H1 (cell line): Measurements from ENCODE around the gene CUX1. TPM values are rescaled to one million over a fixed set of nuclear protein-coding genes. Genes with fewer than 3 reads are reported as not detected.

Experiments used
- CTCF ChIA-PET: fragments of 300-600 bp; sonication (Branson Sonifier 250); formaldehyde crosslinking; loops from one replicate; lab custom pipeline; 2021; ENCODE audit not compliant: partially characterized antibody; lab: Charles Lee
- POLR2A ChIA-PET: fragments of 300-600 bp; sonication (Branson Sonifier 250); formaldehyde crosslinking; loops from one replicate; lab custom pipeline; 2021; ENCODE audit warnings: inconsistent platforms; ENCODE audit not compliant: partially characterized antibody; lab: Charles Lee
- DNase-seq, 2 experiments: peaks; one replicate each; pipeline versions ENCODE4 v3.0.0 to v3.0.0-alpha.2; 2010 to 2022; ENCODE audit warnings: low spot score in 2 of 2, low read depth in 1 of 2, mixed read lengths in 1 of 2
- FAIRE-seq: peaks from 2 replicates; lab custom pipeline; 2011; peaks lifted over from hg19 to GRCh38; lab: Jason Lieb, UNC
- H2AFZ ChIP-seq: 2 replicates; pipeline ENCODE4 v1.8.1; 2012; ENCODE audit warnings: low read length, inconsistent platforms
- H2AK5ac ChIP-seq: 2 replicates; pipeline ENCODE4 v1.6.1; 2013; ENCODE audit warnings: low read depth, low read length
- H2BK120ac ChIP-seq: replicated peaks from 2 replicates; pipeline ENCODE3; 2013; ENCODE audit warnings: low read depth, low read length, inconsistent platforms
- H2BK12ac ChIP-seq: 2 replicates; pipeline ENCODE4 v1.6.1; 2013; ENCODE audit warnings: low read depth, low read length
- H2BK15ac ChIP-seq: 2 replicates; pipeline ENCODE4 v1.6.1; 2013; ENCODE audit warnings: low read length
- H2BK20ac ChIP-seq: 2 replicates; pipeline ENCODE4 v1.6.1; 2013; ENCODE audit warnings: low read length
- H2BK5ac ChIP-seq: 2 replicates; pipeline ENCODE4 v1.6.1; 2013; ENCODE audit warnings: low read depth, low read length
- H3K14ac ChIP-seq: 2 replicates; pipeline ENCODE4 v1.6.1; 2013; ENCODE audit warnings: inconsistent platforms; ENCODE audit not compliant: insufficient read length
- H3K18ac ChIP-seq: 2 replicates; pipeline ENCODE4 v1.6.1; 2013; ENCODE audit warnings: low read length; ENCODE audit errors: extremely low read depth
- H3K23ac ChIP-seq: 2 replicates; pipeline ENCODE4 v1.6.1; 2013; ENCODE audit warnings: inconsistent platforms; ENCODE audit not compliant: insufficient read length
- H3K23me2 ChIP-seq: 2 replicates; pipeline ENCODE4 v1.6.1; 2013; ENCODE audit warnings: low read depth, low read length
- H3K27ac ChIP-seq: 2 replicates; pipeline ENCODE4 v1.6.1; 2011; ENCODE audit warnings: low read depth, low read length, inconsistent platforms
- H3K27me3 ChIP-seq, 4 experiments: replicated peaks in 1 of 4; 1 replicate in 1 of 4; 2 replicates in 3 of 4; pipeline versions ENCODE4 v1.6.1 to v1.8.1; 2011 to 2013; ENCODE audit warnings: low read length in 3 of 4, mild to moderate bottlenecking in 3 of 4, inconsistent platforms in 2 of 4, mixed read lengths in 2 of 4, moderate library complexity in 1 of 4; ENCODE audit not compliant: control insufficient read depth in 3 of 4, insufficient read depth in 3 of 4; ENCODE audit errors: extremely low read depth in 1 of 4
- H3K36me3 ChIP-seq, 4 experiments: 2 replicates each; pipeline versions ENCODE4 v1.6.1 to v1.8.1; 2011 to 2013; ENCODE audit warnings: mild to moderate bottlenecking in 4 of 4, low read length in 3 of 4, moderate library complexity in 2 of 4, control low read depth in 1 of 4, inconsistent platforms in 1 of 4; ENCODE audit not compliant: insufficient read depth in 4 of 4, control insufficient read depth in 2 of 4
- H3K4ac ChIP-seq: replicated peaks from 2 replicates; pipeline ENCODE3; 2013; ENCODE audit warnings: low read length, low read depth, mixed read lengths, inconsistent platforms; ENCODE audit not compliant: insufficient read length
- H3K4me1 ChIP-seq, 4 experiments: replicated peaks in 1 of 4; 1 replicate in 1 of 4; 2 replicates in 3 of 4; pipeline versions ENCODE4 v1.6.1 to v1.8.1; 2011 to 2013; ENCODE audit warnings: low read length in 3 of 4, inconsistent platforms in 2 of 4, mixed read lengths in 1 of 4; ENCODE audit not compliant: insufficient read depth in 4 of 4, control insufficient read depth in 3 of 4
- H3K4me2 ChIP-seq, 2 experiments: 2 replicates each; pipeline versions ENCODE4 v1.6.1 to v1.8.1; 2011 to 2013; ENCODE audit warnings: low read depth in 2 of 2, low read length in 2 of 2, control low read depth in 1 of 2, inconsistent platforms in 1 of 2, mild to moderate bottlenecking in 1 of 2; ENCODE audit not compliant: insufficient read depth in 1 of 2
- H3K4me3 ChIP-seq, 4 experiments: fragments of 200-600, 300-600 bp in 1 of 4; sonication (generic), shearing (Covaris generic), sonication (Bioruptor Twin) in 1 of 4; 2 replicates each; pipeline versions ENCODE4 v1.5.1 to v1.8.1; 2011 to 2016; ENCODE audit warnings: low read length in 4 of 4, low read depth in 3 of 4, control low read depth in 2 of 4, inconsistent platforms in 2 of 4, mild to moderate bottlenecking in 2 of 4, mixed read lengths in 1 of 4, moderate library complexity in 1 of 4; ENCODE audit not compliant: insufficient read depth in 2 of 4; ENCODE audit errors: extremely low read depth in 1 of 4
- H3K56ac ChIP-seq: replicated peaks from 2 replicates; pipeline ENCODE3; 2013; ENCODE audit warnings: low read depth, mild to moderate bottlenecking, mixed read lengths, low read length, inconsistent platforms; ENCODE audit not compliant: insufficient read length
- H3K79me1 ChIP-seq: 2 replicates; pipeline ENCODE4 v1.6.1; 2013; ENCODE audit warnings: low read depth, low read length, control low read depth
- H3K79me2 ChIP-seq, 2 experiments: 2 replicates each; pipeline versions ENCODE4 v1.6.1 to v1.8.1; 2012 to 2013; ENCODE audit warnings: low read length in 2 of 2, mild to moderate bottlenecking in 2 of 2, inconsistent platforms in 1 of 2; ENCODE audit not compliant: insufficient read depth in 2 of 2, control insufficient read depth in 1 of 2
- H3K9ac ChIP-seq, 4 experiments: replicated peaks in 1 of 4; 1 replicate in 1 of 4; 2 replicates in 3 of 4; pipeline versions ENCODE4 v1.6.1 to v1.8.1; 2011 to 2013; ENCODE audit warnings: low read depth in 3 of 4, low read length in 3 of 4, control low read depth in 2 of 4, mild to moderate bottlenecking in 2 of 4, moderate library complexity in 2 of 4, inconsistent platforms in 1 of 4; ENCODE audit errors: extremely low read depth in 1 of 4
- H3K9me3 ChIP-seq, 2 experiments: 2 replicates each; pipeline versions ENCODE4 v1.6.1 to v1.8.1; 2012 to 2013; ENCODE audit warnings: mild to moderate bottlenecking in 2 of 2, moderate library complexity in 2 of 2, control low read depth in 1 of 2, inconsistent platforms in 1 of 2, low read depth in 1 of 2, low read length in 1 of 2, mixed read lengths in 1 of 2; ENCODE audit not compliant: insufficient read depth in 2 of 2
- H4K20me1 ChIP-seq, 2 experiments: replicated peaks in 1 of 2; 2 replicates each; pipeline versions ENCODE3 to v1.8.1; 2011 to 2013; ENCODE audit warnings: inconsistent platforms in 2 of 2, low read length in 2 of 2, mild to moderate bottlenecking in 1 of 2; ENCODE audit not compliant: insufficient read depth in 2 of 2, control insufficient read depth in 1 of 2
- H4K5ac ChIP-seq: 2 replicates; pipeline ENCODE4 v1.6.1; 2013; ENCODE audit warnings: low read length, low read depth, mixed read lengths, inconsistent platforms; ENCODE audit not compliant: insufficient read length
- H4K8ac ChIP-seq: 2 replicates; pipeline ENCODE4 v1.8.0; 2013; ENCODE audit warnings: mild to moderate bottlenecking, moderate library complexity, low read length, inconsistent platforms; ENCODE audit not compliant: insufficient read depth; ENCODE audit errors: extremely low read depth
- H4K91ac ChIP-seq: replicated peaks from 2 replicates; pipeline ENCODE3; 2013; ENCODE audit warnings: low read length, mixed read lengths, inconsistent platforms; ENCODE audit not compliant: insufficient read length
- CEBPB ChIP-seq: IDR thresholded peaks from 2 replicates; pipeline ENCODE4 v1.6.1; 2012; ENCODE audit warnings: low read depth, low read length
- EGR1 ChIP-seq: IDR thresholded peaks from 2 replicates; pipeline ENCODE4 v1.6.1; 2011; ENCODE audit warnings: low read depth, low read length, borderline replicate concordance
- FOSL1 ChIP-seq: IDR thresholded peaks from 2 replicates; pipeline ENCODE4 v1.6.1; 2011; ENCODE audit warnings: mild to moderate bottlenecking, low read depth, low read length, moderate library complexity; ENCODE audit not compliant: insufficient read depth
- GTF2F1 ChIP-seq: IDR thresholded peaks from 2 replicates; pipeline ENCODE4 v1.6.1; 2012; ENCODE audit warnings: low read depth, low read length, improper control_type of control experiment, borderline replicate concordance
- KDM4A ChIP-seq: IDR thresholded peaks from one replicate; pipeline ENCODE4 v1.7.1; 2012; ENCODE audit warnings: low read depth, mild to moderate bottlenecking, moderate library complexity, low read length, inconsistent platforms; ENCODE audit not compliant: severe bottlenecking
- NRF1 ChIP-seq: IDR thresholded peaks from 2 replicates; pipeline ENCODE4 v1.6.1; 2011; ENCODE audit warnings: mild to moderate bottlenecking, low read depth, low read length, improper control_type of control experiment
- POLR2AphosphoS5 ChIP-seq: IDR thresholded peaks from 2 replicates; pipeline ENCODE4 v1.6.1; 2011; ENCODE audit warnings: low read depth, low read length
- RXRA ChIP-seq: IDR thresholded peaks from 2 replicates; pipeline ENCODE4 v1.6.1; 2011; ENCODE audit warnings: low read depth, mild to moderate bottlenecking, low read length, moderate library complexity; ENCODE audit not compliant: insufficient read depth
- SIN3A ChIP-seq, 2 experiments: IDR thresholded peaks in 1 of 2; conservative IDR thresholded peaks in 1 of 2; 2 replicates each; pipeline ENCODE4 v1.6.1; 2011 to 2012; ENCODE audit warnings: low read length in 2 of 2, improper control_type of control experiment in 1 of 2, low read depth in 1 of 2, mild to moderate bottlenecking in 1 of 2
- SRF ChIP-seq: IDR thresholded peaks from 2 replicates; pipeline ENCODE4 v1.6.1; 2011; ENCODE audit warnings: mild to moderate bottlenecking, low read depth, low read length, moderate library complexity
- WGBS, 2 experiments: shearing (Covaris generic) in 1 of 2; methylation state at CpG; one replicate each; pipeline versions ENCODE4 v1.1.6 to v1.1.7; 2013 to 2015; ENCODE audit warnings: low lambda C conversion rate in 2 of 2, mixed read lengths in 2 of 2, inconsistent platforms in 1 of 2, low coverage in 1 of 2, missing lambda C conversion rate in 1 of 2; ENCODE audit not compliant: insufficient replicate concordance in 2 of 2, insufficient coverage in 1 of 2, insufficient read length in 1 of 2; ENCODE audit errors: extremely low coverage in 1 of 2, missing lambda C conversion rate in 1 of 2; 5-methylcytosine and 5-hydroxymethylcytosine counted together
- polyA plus RNA-seq, 7 experiments: library from polyadenylated mRNA; depleted of rRNA in 3 of 7; stranded (reverse) in 5 of 7; unstranded in 2 of 7; fragments of >200 nt in 5 of 7; fragments of 200-250 nt in 2 of 7; gene quantifications; 1 replicate in 5 of 7; 2 replicates in 1 of 7; 4 replicates in 1 of 7; pipeline versions ENCODE4 v1.2.1 to v1.2.3, GENCODE V29; 2011 to 2013; ENCODE audit warnings: missing spikeins in 2 of 7, mixed read lengths in 2 of 7
- total RNA-seq: library from RNA; stranded (reverse); fragmentation: NEBNext Ultra II Directional; extraction: Animal tissue kit (Norgen Biotek cat#: 25700); gene quantifications from 2 replicates; pipeline ENCODE4 v1.2.1, GENCODE V29; 2021

The CUX1 gene
- total and polyA plus RNA-seq, 2 of the 8 experiments (the other 6 are each of a cell fraction or from before 2014, with no cell fraction given) = 21.6 to 65.9 TPM

DNA sequence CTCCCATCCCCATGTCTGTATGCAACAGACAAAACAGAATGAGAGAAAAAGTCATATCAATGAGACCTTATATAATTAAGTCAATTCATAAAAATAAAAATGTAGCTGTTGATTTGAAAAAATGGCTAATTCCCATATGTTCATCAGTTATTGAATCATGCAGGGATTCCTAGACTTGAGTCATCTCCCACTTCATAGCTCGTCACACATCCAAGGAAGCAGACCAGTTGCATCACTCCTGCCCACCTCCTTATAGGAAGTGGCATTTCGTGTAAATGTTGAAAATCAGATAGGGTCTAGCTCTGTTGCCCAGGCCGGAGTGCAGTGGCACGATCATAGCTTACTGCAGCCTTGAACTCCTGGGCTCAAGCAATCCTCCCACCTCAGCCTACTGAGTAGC lies 413.2 kb downstream of the CUX1 start:
- FAIRE-seq (no peak), DNase-seq (no peak)
- Histone ChIP-seq H3K18ac (no peak overlapping the region), H3K14ac (no peak overlapping the region), H3K4me3 (no peak overlapping the region), H2AK5ac (no peak overlapping the region), H2BK20ac (no peak overlapping the region), H2AFZ (no peak overlapping the region), H2BK12ac (no peak overlapping the region), H3K4me2 (no peak overlapping the region), H3K56ac (no peak overlapping the region), H3K27ac (no peak overlapping the region), H3K4me1 (no peaks in the 10 kb centered on the region), H4K20me1 (no peaks in the 10 kb centered on the region), H3K9me3 (no peaks in the 10 kb centered on the region), H3K79me1 (no peaks in the 10 kb centered on the region), H2BK120ac (no peak overlapping the region), H3K23me2 (no peaks in the 10 kb centered on the region), H3K4ac (no peak overlapping the region), H4K91ac (no peak overlapping the region), H2BK15ac (no peak overlapping the region), H3K27me3 (no peaks in the 10 kb centered on the region), H4K8ac (no peak overlapping the region), H2BK5ac (no peak overlapping the region), H3K79me2 (no peaks in the 10 kb centered on the region), H3K23ac (no peak overlapping the region), H4K5ac (no peak overlapping the region), H3K36me3 (peaks cover 3 to 27% (median 8%) of the 10 kb centered on the region in 4 experiments; a peak in 5 of 8 replicates), H3K9ac (no peak overlapping the region)
- CTCF ChIA-PET = interaction anchor here (0.6 to 0.7 kb wide), 4 partner anchors 22 to 182 kb away, joined by 3 to 4 read pairs (median 3); no protein-coding TSS in a partner anchor
- 86% methylated on average over 4 of the region's 4 CpGs; no CpG with 5 or more reads in 1 of the 2 experiments for WGBS, 2 experiments
- POLR2A ChIA-PET = interaction anchor here (0.6 kb wide), 1 partner anchor 60 kb away, joined by 3 read pairs; no protein-coding TSS in a partner anchor
- TF ChIP-seq SRF (no peak), SIN3A (conservative IDR thresholded peaks at IDR 0.05 in 1 of 2, IDR thresholded peaks at IDR 0.05 in 1 of 2; ENCODE audit: low read depth in 1 of 2, low read length in 2 of 2) (no peak), GTF2F1 (no peak), EGR1 (no peak), FOSL1 (no peak), KDM4A (no peak), CEBPB (no peak), POLR2AphosphoS5 (no peak), RXRA (no peak), NRF1 (no peak)
